Kidney epithelial cell (primary cell): ENCODE results near the gene PLAC8L1. TPM values are rescaled to one million over a fixed set of nuclear protein-coding genes. Genes with fewer than 3 reads are reported as not detected.

Experiments used
- DNase-seq: peaks from one replicate; pipeline ENCODE4 v3.0.0-alpha.2; 2010; ENCODE audit warnings: low read depth
- H3K27me3 ChIP-seq: 2 replicates; pipeline ENCODE4 v1.6.0; 2011; ENCODE audit warnings: low read length; ENCODE audit not compliant: control insufficient read depth, insufficient read depth
- H3K36me3 ChIP-seq: 2 replicates; pipeline ENCODE4 v1.5.1; 2011; ENCODE audit warnings: low read length; ENCODE audit not compliant: control insufficient read depth, insufficient read depth
- H3K4me3 ChIP-seq: 2 replicates; pipeline ENCODE4 v1.5.1; 2011; ENCODE audit warnings: low read depth, mild to moderate bottlenecking, control low read depth, low read length
- CTCF ChIP-seq: IDR thresholded peaks from 2 replicates; pipeline ENCODE4 v1.5.1; 2011; ENCODE audit warnings: mild to moderate bottlenecking, moderate library complexity, low read length, control low read depth, inconsistent platforms; ENCODE audit not compliant: insufficient read depth, poor library complexity, severe bottlenecking
- total RNA-seq: library from RNA; depleted of rRNA; stranded (reverse); fragments of >200 nt; gene quantifications from 2 replicates; pipeline ENCODE4 v1.2.3, GENCODE V29; 2015

The PLAC8L1 gene
- total RNA-seq, 1 donor from 2014 or later, result not detected

- no peak for DNase-seq
- no peaks in the 10 kb centered on the region for H3K27me3 ChIP-seq
- H3K36me3 ChIP-seq, result no peaks in the 10 kb centered on the region
- TF ChIP-seq CTCF, result no peak
- no peak overlapping the region for H3K4me3 ChIP-seq
Observed at GRCh38 chr5:146069780-146070099, 35.6 kb downstream of the PLAC8L1 start.

GRCh38 chr5:146068977-146069779, 36.2 kb downstream of the PLAC8L1 start:
- Histone ChIP-seq H3K36me3 (no peaks in the 10 kb centered on the region), H3K27me3 (no peaks in the 10 kb centered on the region), H3K4me3 (no peak overlapping the region)
- no peak for DNase-seq
- no peak for TF ChIP-seq CTCF

GRCh38 chr5:146068206-146068605, 37.2 kb downstream of the PLAC8L1 start:
- TF ChIP-seq CTCF, result no peak
- Histone ChIP-seq H3K27me3 (no peaks in the 10 kb centered on the region), H3K4me3 (no peak overlapping the region), H3K36me3 (no peaks in the 10 kb centered on the region)
- no peak for DNase-seq

GRCh38 chr5:146066968-146067367, 38.4 kb downstream of the PLAC8L1 start:
- no peak overlapping the region for H3K4me3 ChIP-seq
- no peak for TF ChIP-seq CTCF
- no peaks in the 10 kb centered on the region for H3K36me3 ChIP-seq
- DNase-seq, result no peak
- no peaks in the 10 kb centered on the region for H3K27me3 ChIP-seq

- no peaks in the 10 kb centered on the region for H3K36me3 ChIP-seq
- DNase-seq, result no peak
- H3K27me3 ChIP-seq, result no peaks in the 10 kb centered on the region
- H3K4me3 ChIP-seq, result no peak overlapping the region
- no peak for TF ChIP-seq CTCF
Observed at GRCh38 chr5:146060221-146060585, 45.2 kb downstream of the PLAC8L1 start.
